ENCODE results near the gene MANF.

DNA sequence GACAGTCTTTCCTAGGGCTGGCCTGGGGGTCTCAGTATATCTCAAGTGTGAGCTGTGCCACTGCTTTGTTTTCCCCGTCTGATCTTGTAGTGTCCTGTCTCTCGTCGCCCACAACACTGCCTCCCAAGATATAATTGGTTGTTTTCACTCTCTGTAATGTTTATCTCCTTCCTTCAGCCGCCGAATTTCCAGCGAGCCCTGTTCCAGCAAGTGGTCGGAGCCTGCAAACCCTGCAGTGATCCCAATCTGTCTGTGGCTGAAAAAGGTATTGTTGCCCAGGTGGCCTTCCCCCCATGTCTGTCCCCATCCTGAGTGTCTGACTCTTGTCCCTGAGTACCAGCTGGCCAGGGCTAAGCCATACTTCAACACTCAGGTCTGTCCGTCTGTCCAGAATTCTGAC lies 9.5 kb upstream of the MANF start:
- TF ChIP-seq, protein P1, sequence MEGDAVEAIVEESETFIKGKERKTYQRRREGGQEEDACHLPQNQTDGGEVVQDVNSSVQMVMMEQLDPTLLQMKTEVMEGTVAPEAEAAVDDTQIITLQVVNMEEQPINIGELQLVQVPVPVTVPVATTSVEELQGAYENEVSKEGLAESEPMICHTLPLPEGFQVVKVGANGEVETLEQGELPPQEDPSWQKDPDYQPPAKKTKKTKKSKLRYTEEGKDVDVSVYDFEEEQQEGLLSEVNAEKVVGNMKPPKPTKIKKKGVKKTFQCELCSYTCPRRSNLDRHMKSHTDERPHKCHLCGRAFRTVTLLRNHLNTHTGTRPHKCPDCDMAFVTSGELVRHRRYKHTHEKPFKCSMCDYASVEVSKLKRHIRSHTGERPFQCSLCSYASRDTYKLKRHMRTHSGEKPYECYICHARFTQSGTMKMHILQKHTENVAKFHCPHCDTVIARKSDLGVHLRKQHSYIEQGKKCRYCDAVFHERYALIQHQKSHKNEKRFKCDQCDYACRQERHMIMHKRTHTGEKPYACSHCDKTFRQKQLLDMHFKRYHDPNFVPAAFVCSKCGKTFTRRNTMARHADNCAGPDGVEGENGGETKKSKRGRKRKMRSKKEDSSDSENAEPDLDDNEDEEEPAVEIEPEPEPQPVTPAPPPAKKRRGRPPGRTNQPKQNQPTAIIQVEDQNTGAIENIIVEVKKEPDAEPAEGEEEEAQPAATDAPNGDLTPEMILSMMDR (IDR thresholded peaks at IDR 0.05) = no peak
- TF ChIP-seq POLR2A (IDR thresholded peaks at IDR 0.05) = no peak
